Keratinocyte (primary cell): ENCODE data around the gene TATDN2. TPM values are rescaled to one million over a fixed set of nuclear protein-coding genes. Genes with fewer than 3 reads are reported as not detected.

ENCODE experiments used
- DNase-seq: peaks from one replicate; pipeline ENCODE4 v3.0.0-alpha.2; 2011; ENCODE audit warnings: low read depth, missing footprints, low spot score
- FAIRE-seq: peaks from 2 replicates; lab custom pipeline; 2011; peaks lifted over from hg19 to GRCh38; lab: Jason Lieb, UNC
- H2AFZ ChIP-seq: 2 replicates; pipeline ENCODE4 v1.6.0; 2012; ENCODE audit warnings: low read length, control low read depth, inconsistent platforms; ENCODE audit not compliant: control insufficient read depth
- H3K27ac ChIP-seq: 2 replicates; pipeline ENCODE4 v1.5.1; 2011; ENCODE audit warnings: low read length; ENCODE audit not compliant: control insufficient read depth, insufficient read depth
- H3K27me3 ChIP-seq: 3 replicates; pipeline ENCODE4 v1.6.0; 2011; ENCODE audit warnings: low read length; ENCODE audit not compliant: control insufficient read depth, insufficient read depth; ENCODE audit errors: extremely low read depth
- H3K36me3 ChIP-seq, 2 experiments: 2 replicates in 1 of 2; 3 replicates in 1 of 2; pipeline ENCODE4 v1.5.1; 2011; ENCODE audit warnings: low read length in 2 of 2, mild to moderate bottlenecking in 1 of 2; ENCODE audit not compliant: control insufficient read depth in 2 of 2, insufficient read depth in 2 of 2; ENCODE audit errors: extremely low read depth in 1 of 2
- H3K4me1 ChIP-seq: 3 replicates; pipeline ENCODE4 v1.5.1; 2011; ENCODE audit warnings: low read length; ENCODE audit not compliant: control insufficient read depth, insufficient read depth; ENCODE audit errors: extremely low read depth
- H3K4me2 ChIP-seq: 3 replicates; pipeline ENCODE4 v1.6.0; 2011; ENCODE audit warnings: low read depth, low read length; ENCODE audit not compliant: control insufficient read depth, insufficient read depth; ENCODE audit errors: extremely low read depth
- H3K4me3 ChIP-seq, 3 experiments: fragments of 200-600 bp in 1 of 3; sonication (generic) in 1 of 3; 2 replicates in 2 of 3; 3 replicates in 1 of 3; pipeline ENCODE4 v1.5.1; 2011 to 2016; ENCODE audit warnings: low read length in 3 of 3, mild to moderate bottlenecking in 3 of 3, control low read depth in 2 of 3, inconsistent platforms in 1 of 3, low read depth in 1 of 3, mixed read lengths in 1 of 3, mixed run types in 1 of 3, moderate library complexity in 1 of 3; ENCODE audit not compliant: control insufficient read depth in 2 of 3, insufficient read depth in 2 of 3; ENCODE audit errors: extremely low read depth in 1 of 3
- H3K79me2 ChIP-seq: 2 replicates; pipeline ENCODE4 v1.6.0; 2012; ENCODE audit warnings: low read length; ENCODE audit not compliant: control insufficient read depth, insufficient read depth
- H3K9ac ChIP-seq: 3 replicates; pipeline ENCODE4 v1.6.0; 2011; ENCODE audit warnings: low read length; ENCODE audit not compliant: control insufficient read depth, insufficient read depth; ENCODE audit errors: extremely low read depth
- H3K9me1 ChIP-seq: 3 replicates; pipeline ENCODE4 v1.6.0; 2011; ENCODE audit warnings: low read length; ENCODE audit not compliant: control insufficient read depth, insufficient read depth; ENCODE audit errors: extremely low read depth
- H3K9me3 ChIP-seq: 2 replicates; pipeline ENCODE4 v1.5.1; 2012; ENCODE audit warnings: low read depth, low read length; ENCODE audit not compliant: control insufficient read depth
- H4K20me1 ChIP-seq: 3 replicates; pipeline ENCODE4 v1.6.0; 2011; ENCODE audit warnings: low read length; ENCODE audit not compliant: control insufficient read depth, insufficient read depth; ENCODE audit errors: extremely low read depth
- CTCF ChIP-seq, 3 experiments: IDR thresholded peaks in 1 of 3; conservative IDR thresholded peaks in 1 of 3; optimal IDR thresholded peaks in 1 of 3; 2 replicates in 2 of 3; 3 replicates in 1 of 3; pipeline versions ENCODE3 to v1.5.1; 2011; ENCODE audit warnings: low read length in 3 of 3, mild to moderate bottlenecking in 3 of 3, moderate library complexity in 2 of 3, control low read depth in 1 of 3, inconsistent platforms in 1 of 3; ENCODE audit not compliant: insufficient read depth in 2 of 3; ENCODE audit errors: extremely low read depth in 1 of 3
- EZH2 ChIP-seq: IDR thresholded peaks from one replicate; pipeline ENCODE4 v1.6.1; 2012; ENCODE audit warnings: inconsistent platforms, mild to moderate bottlenecking, low read length, moderate library complexity
- dilution Hi-C: fragments of 300-500 bp; cut with MboI; formaldehyde crosslinking; loops from one replicate; pipeline ENCODE4 v1.7.0; 2020; ENCODE audit warnings: low sequenced_read_pairs; ENCODE audit not compliant: extremely low pct_ligation_motif_present
- polyA plus RNA-seq, 5 experiments: library from polyadenylated mRNA; depleted of rRNA in 3 of 5; stranded (reverse) in 3 of 5; stranded (forward) in 1 of 5; unstranded in 1 of 5; fragments of >200 nt; gene quantifications; 1 replicate in 1 of 5; 2 replicates in 3 of 5; 3 replicates in 1 of 5; pipeline versions ENCODE4 v1.2.1 to v1.2.3, GENCODE V29; 2011 to 2012; ENCODE audit warnings: missing spikeins in 2 of 5, low read depth in 1 of 5, low replicate concordance in 1 of 5

Gene TATDN2
- polyA plus RNA-seq, 1 donor (not counting 4 experiments of a cell fraction or from before 2014, with no cell fraction given), result 13.8 TPM

GRCh38 chr3:10286596-10287295 is 38.5 kb downstream of the TATDN2 start:
- DNase-seq (no peak), FAIRE-seq (no peak)
- peak; percentile 41 to 51 (median 43) for TF ChIP-seq CTCF (optimal IDR thresholded peaks at IDR 0.05 in 1 of 3, IDR thresholded peaks at IDR 0.05 in 1 of 3, conservative IDR thresholded peaks at IDR 0.05 in 1 of 3; ENCODE audit: extremely low read depth in 1 of 3, insufficient read depth in 2 of 3, low read length in 3 of 3)
- no peak for TF ChIP-seq EZH2
- no peaks in the 10 kb centered on the region for H3K9me1 ChIP-seq
- no peaks in the 10 kb centered on the region for H3K9me3 ChIP-seq
- H4K20me1 ChIP-seq, result no peaks in the 10 kb centered on the region
- H3K79me2 ChIP-seq, result no peaks in the 10 kb centered on the region
- H3K36me3 ChIP-seq, result peaks cover 8 to 20% of the 10 kb centered on the region in 2 experiments
- dilution Hi-C loops, result no loop called here
- no peaks in the 10 kb centered on the region for H3K27me3 ChIP-seq
- no peak overlapping the region for H3K27ac ChIP-seq
- H3K4me1 ChIP-seq, result peaks cover 5% of the 10 kb centered on the region
- no peak overlapping the region for H3K4me3 ChIP-seq
- no peak overlapping the region for H2AFZ ChIP-seq
- H3K4me2 ChIP-seq, result no peak overlapping the region
- no peak overlapping the region for H3K9ac ChIP-seq

GRCh38 chr3:10287936-10288574 is 39.8 kb downstream of the TATDN2 start:
- no peaks in the 10 kb centered on the region for H3K27me3 ChIP-seq
- peaks cover 8 to 18% of the 10 kb centered on the region in 2 experiments for H3K36me3 ChIP-seq
- H2AFZ ChIP-seq, result no peak overlapping the region

More at GRCh38 chr3:10287936-10288574, 39.8 kb downstream of the TATDN2 start:
- no peaks in the 10 kb centered on the region for H3K79me2 ChIP-seq
- dilution Hi-C loops, result no loop called here
- H3K27ac ChIP-seq, result no peak overlapping the region
- DNase-seq (no peak), FAIRE-seq (no peak)
- H4K20me1 ChIP-seq, result no peaks in the 10 kb centered on the region
- no peaks in the 10 kb centered on the region for H3K9me1 ChIP-seq
- no peak overlapping the region for H3K4me2 ChIP-seq
- no peak overlapping the region for H3K9ac ChIP-seq
- no peaks in the 10 kb centered on the region for H3K9me3 ChIP-seq
- H3K4me1 ChIP-seq, result peaks cover 5% of the 10 kb centered on the region
- H3K4me3 ChIP-seq, result no peak overlapping the region
- no peak for TF ChIP-seq CTCF (optimal IDR thresholded peaks at IDR 0.05 in 1 of 3, IDR thresholded peaks at IDR 0.05 in 1 of 3, conservative IDR thresholded peaks at IDR 0.05 in 1 of 3; ENCODE audit: extremely low read depth in 1 of 3, insufficient read depth in 2 of 3, low read length in 3 of 3)
- no peak for TF ChIP-seq EZH2
